DND-41 (cell line): Measurements from ENCODE around the gene ATXN7L1.

ENCODE experiments used
- CTCF ChIP-seq: IDR thresholded peaks from 2 replicates; pipeline ENCODE4 v1.5.1; 2012; ENCODE audit warnings: borderline replicate concordance, low read length, moderate library complexity, mild to moderate bottlenecking; ENCODE audit not compliant: poor library complexity, severe bottlenecking; ENCODE audit errors: extremely low read depth
- EZH2 ChIP-seq: IDR thresholded peaks from 3 replicates; pipeline ENCODE4 v1.6.1; 2012; ENCODE audit warnings: borderline replicate concordance, low read depth, mild to moderate bottlenecking, moderate library complexity, low read length, inconsistent platforms; ENCODE audit not compliant: severe bottlenecking

- TF ChIP-seq CTCF (no peak), EZH2 (no peak)
Measured at GRCh38 chr7:105917659-105918058, 41.3 kb upstream of the ATXN7L1 start.
